HAP-1 (cell line): ENCODE results near the gene NDUFB11.
"Not testable (repeated sequence)": the region's sequence is repeated elsewhere in the genome, so short reads cannot be mapped to it uniquely, and the experiment has no call there.

Source experiments
- DNase-seq, 2 experiments: peaks; one replicate each; pipeline ENCODE4 v3.0.0-alpha.2; 2016 to 2020; ENCODE audit warnings: low spot score in 2 of 2
- H3K27me3 ChIP-seq: fragments of 250-450 bp; sonication (Bioruptor Pico); 2 replicates; pipeline ENCODE4 v1.5.1; 2020; ENCODE audit warnings: low read depth, mild to moderate bottlenecking, moderate library complexity
- H3K36me3 ChIP-seq: fragments of 250-450 bp; sonication (Bioruptor Pico); replicated peaks from 2 replicates; pipeline ENCODE4 v1.5.1; 2020; ENCODE audit warnings: mild to moderate bottlenecking
- H3K4me1 ChIP-seq: fragments of 250-450 bp; sonication (Bioruptor Pico); 2 replicates; pipeline ENCODE4 v1.5.1; 2020; ENCODE audit warnings: mild to moderate bottlenecking
- H3K4me3 ChIP-seq: fragments of 250-450 bp; sonication (Bioruptor Pico); 2 replicates; pipeline ENCODE4 v1.5.1; 2020; ENCODE audit warnings: mild to moderate bottlenecking, moderate library complexity
- H3K9me3 ChIP-seq: fragments of 250-450 bp; sonication (Bioruptor Pico); 2 replicates; pipeline ENCODE4 v1.5.1; 2020; ENCODE audit warnings: mild to moderate bottlenecking, moderate library complexity
- in situ Hi-C: fragments of 300-500 bp; cut with MboI; formaldehyde crosslinking; loops from 3 replicates; pipeline ENCODE4 v1.14.3; 2020; ENCODE audit warnings: low sequenced_read_pairs, inconsistent platforms, mixed read lengths

NDUFB11 gene

GRCh38 chrX:47146936-47147859 lies 2.7 kb upstream of the NDUFB11 start:
- in situ Hi-C loops = no loop called here
- Histone ChIP-seq H3K4me3 (peak overlapping the region; percentile 97), H3K36me3 (peaks cover 48% of the 10 kb centered on the region), H3K27me3 (no peaks in the 10 kb centered on the region), H3K4me1 (no peaks in the 10 kb centered on the region), H3K9me3 (no peaks in the 10 kb centered on the region)
- no peak for DNase-seq

GRCh38 chrX:47146121-47146935 lies 1.8 kb upstream of the NDUFB11 start:
- no peak for DNase-seq
- Histone ChIP-seq H3K27me3 (no peaks in the 10 kb centered on the region), H3K4me1 (no peaks in the 10 kb centered on the region), H3K36me3 (peaks cover 45% of the 10 kb centered on the region), H3K9me3 (no peaks in the 10 kb centered on the region), H3K4me3 (peak overlapping the region; percentile 97)
- in situ Hi-C loops = no loop called here

- in situ Hi-C loops = no loop called here
- DNase-seq = peak in 1 of 2 experiments; percentile 36
- no peaks in the 10 kb centered on the region for H3K27me3 ChIP-seq
- H3K9me3 ChIP-seq = no peaks in the 10 kb centered on the region
- peak overlapping the region; percentile 97 for H3K4me3 ChIP-seq
- peaks cover 49% of the 10 kb centered on the region for H3K36me3 ChIP-seq
- no peaks in the 10 kb centered on the region for H3K4me1 ChIP-seq
Measured at GRCh38 chrX:47145395-47146120, 1.1 kb upstream of the NDUFB11 start.

GRCh38 chrX:47143894-47144625 lies 442 bp downstream of the NDUFB11 start:
- DNase-seq = peak in 1 of 2 experiments; percentile 40
- Histone ChIP-seq H3K36me3 (peaks cover 46% of the 10 kb centered on the region), H3K9me3 (no peaks in the 10 kb centered on the region), H3K27me3 (no peaks in the 10 kb centered on the region), H3K4me3 (peak overlapping the region; percentile 97), H3K4me1 (no peaks in the 10 kb centered on the region)
- in situ Hi-C loops = no loop called here

GRCh38 chrX:47138171-47138570 lies 6.3 kb downstream of the NDUFB11 start:
- in situ Hi-C loops = no loop called here

GRCh38 chrX:47135650-47136049 lies 8.9 kb downstream of the NDUFB11 start:
- peaks cover 10% of the 10 kb centered on the region for H3K36me3 ChIP-seq
- in situ Hi-C loops, H3K4me1 ChIP-seq, DNase-seq, H3K4me3 ChIP-seq, H3K27me3 ChIP-seq, H3K9me3 ChIP-seq: not testable (repeated sequence)

More at GRCh38 chrX:47138171-47138570, 6.3 kb downstream of the NDUFB11 start:
- no peak for DNase-seq
- no peak overlapping the region for H3K4me3 ChIP-seq
- no peaks in the 10 kb centered on the region for H3K27me3 ChIP-seq
- H3K4me1 ChIP-seq = no peaks in the 10 kb centered on the region
- peaks cover 29% of the 10 kb centered on the region for H3K36me3 ChIP-seq
- H3K9me3 ChIP-seq = no peaks in the 10 kb centered on the region

DNA sequence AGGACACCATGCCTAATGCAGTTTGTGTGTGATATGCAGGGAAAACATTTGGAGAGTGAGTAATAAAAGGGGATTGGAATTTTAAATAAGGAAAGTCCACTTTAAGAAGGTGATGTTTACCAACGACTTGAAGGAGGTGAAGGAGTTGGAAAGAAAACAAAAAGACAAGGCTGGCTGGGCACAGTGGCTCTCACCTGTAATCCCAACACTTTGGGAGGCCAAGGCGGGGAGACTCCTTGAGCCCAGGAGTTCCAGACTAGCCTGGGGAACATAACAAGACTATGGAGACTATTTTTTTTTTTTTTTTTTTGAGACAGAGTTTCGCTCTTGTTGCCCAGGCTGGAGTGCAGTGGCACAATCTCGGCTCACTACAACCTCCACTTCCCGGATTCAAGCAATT lies 11.0 kb downstream of the NDUFB11 start:
- DNase-seq = no peak
- Histone ChIP-seq H3K9me3 (no peaks in the 10 kb centered on the region), H3K27me3 (no peaks in the 10 kb centered on the region), H3K36me3 (no peaks in the 10 kb centered on the region), H3K4me3 (no peak overlapping the region), H3K4me1 (peaks cover 5% of the 10 kb centered on the region)
- in situ Hi-C loops = no loop called here

DNA sequence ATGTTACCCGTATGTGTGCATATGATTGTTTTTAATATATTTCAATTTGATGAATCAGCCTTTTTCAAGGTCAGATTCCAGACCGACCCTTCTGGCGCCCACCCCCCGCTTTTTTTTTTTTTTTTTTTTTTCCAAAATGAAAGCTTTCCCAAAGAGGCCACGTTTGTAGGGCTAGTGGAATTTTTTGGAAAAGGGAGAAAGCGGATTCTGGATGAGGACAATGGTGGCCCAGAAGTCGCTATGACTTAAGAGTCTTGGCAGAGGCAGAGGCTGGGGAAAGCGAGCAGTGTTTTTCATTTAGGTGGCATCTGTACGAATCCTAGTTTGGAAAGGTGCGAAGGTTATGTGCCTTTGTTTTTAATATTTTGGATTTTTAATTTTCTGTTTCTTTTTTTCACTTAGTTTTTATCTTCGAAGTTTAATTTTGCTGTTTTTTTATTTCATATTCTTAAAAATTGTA lies 14.6 kb downstream of the NDUFB11 start:
- Histone ChIP-seq H3K36me3 (no peaks in the 10 kb centered on the region), H3K27me3 (no peaks in the 10 kb centered on the region), H3K4me1 (peaks cover 5% of the 10 kb centered on the region), H3K4me3 (peak overlapping the region; percentile 53), H3K9me3 (no peaks in the 10 kb centered on the region)
- in situ Hi-C loops = no loop called here
- peak in 1 of 2 experiments; percentile 25 for DNase-seq

DNA sequence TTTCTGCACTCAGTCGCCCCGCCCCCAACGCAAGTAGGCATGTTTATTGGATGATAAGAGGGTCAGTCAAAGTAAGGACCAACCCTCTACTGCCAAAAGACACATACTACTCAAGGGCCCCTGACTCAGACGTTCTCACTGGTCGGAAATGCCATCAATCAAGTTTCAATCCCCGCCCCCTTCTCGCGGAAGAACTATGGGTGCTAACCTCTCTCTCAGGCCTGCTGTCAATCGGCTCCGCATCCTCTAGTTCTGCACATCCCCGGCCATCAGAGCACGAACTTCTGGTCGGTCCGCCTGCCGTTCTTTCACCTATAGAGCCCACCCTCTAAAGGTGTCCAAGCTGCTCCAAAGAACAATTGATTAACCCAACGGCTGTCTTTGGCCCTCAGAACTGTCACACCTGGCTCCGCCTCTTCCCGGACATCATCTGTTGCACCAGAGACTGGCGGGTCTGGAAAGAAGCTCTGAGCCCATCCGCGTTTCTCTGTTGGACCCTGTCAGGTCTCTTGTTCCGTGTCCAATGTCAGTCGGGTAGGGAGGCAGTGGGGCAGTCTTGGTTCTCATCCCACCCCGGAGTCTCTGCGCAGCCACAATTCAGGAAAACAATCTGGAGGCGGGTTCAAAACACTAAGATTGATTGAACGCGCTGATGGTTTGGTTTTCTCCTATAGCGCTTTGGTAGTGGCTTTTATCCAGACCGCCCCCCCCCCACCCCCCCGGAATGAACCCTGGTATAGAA lies 15.2 kb downstream of the NDUFB11 start:
- in situ Hi-C loops = no loop called here
- Histone ChIP-seq H3K27me3 (no peaks in the 10 kb centered on the region), H3K4me1 (peaks cover 5% of the 10 kb centered on the region), H3K4me3 (peak overlapping the region; percentile 53), H3K9me3 (no peaks in the 10 kb centered on the region), H3K36me3 (no peaks in the 10 kb centered on the region)
- DNase-seq = peak; percentile 92 to 97

DNA sequence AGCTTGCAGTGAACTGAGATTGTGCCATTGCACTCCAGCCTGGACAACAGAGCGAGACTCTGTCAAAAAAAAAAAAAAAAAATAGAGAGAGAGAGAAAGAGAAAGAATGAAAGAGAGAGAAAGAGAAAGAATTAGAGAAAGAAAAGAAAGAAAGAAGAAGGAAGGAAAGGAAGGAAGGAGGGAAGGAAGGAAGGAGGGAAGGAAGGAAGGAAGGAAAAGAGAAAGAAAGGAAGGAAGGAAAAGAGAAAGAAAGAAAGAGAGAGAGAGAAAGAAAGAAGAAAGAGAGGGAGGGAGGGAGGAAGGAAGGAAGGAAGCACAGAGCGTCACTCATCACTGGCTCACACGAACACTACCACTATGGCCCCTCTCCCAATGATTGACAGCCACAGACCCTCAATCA lies 20.0 kb downstream of the NDUFB11 start:
- in situ Hi-C loops = not testable (repeated sequence)

GRCh38 chrX:47116551-47117110 lies 27.9 kb downstream of the NDUFB11 start:
- H3K9me3 ChIP-seq, H3K4me3 ChIP-seq, H3K4me1 ChIP-seq, H3K36me3 ChIP-seq, in situ Hi-C loops, H3K27me3 ChIP-seq, DNase-seq: not testable (repeated sequence)

More for the DNA sequence above, 20.0 kb downstream of the NDUFB11 start:
- H3K27me3 ChIP-seq, H3K4me1 ChIP-seq, H3K4me3 ChIP-seq, H3K36me3 ChIP-seq, H3K9me3 ChIP-seq, DNase-seq: not testable (repeated sequence)

- H3K9me3 ChIP-seq = no peaks in the 10 kb centered on the region; the same call in 1 of the 2 replicates
- H3K27me3 ChIP-seq = no peaks in the 10 kb centered on the region
- DNase-seq = no peak
- no peaks in the 10 kb centered on the region for H3K36me3 ChIP-seq
- no peak overlapping the region for H3K4me3 ChIP-seq
- H3K4me1 ChIP-seq = no peaks in the 10 kb centered on the region
- in situ Hi-C loops = no loop called here
Measured at GRCh38 chrX:47112316-47112954, 32.1 kb downstream of the NDUFB11 start.
